Placental pericyte (primary cell): ENCODE results near the gene HAL. TPM values are rescaled to one million over a fixed set of nuclear protein-coding genes. Genes with fewer than 3 reads are reported as not detected.

Experiments used
- total RNA-seq: library from RNA; depleted of rRNA; stranded (reverse); fragments of >200 nt; gene quantifications from 2 replicates; pipeline ENCODE4 v1.2.3, GENCODE V29; 2012

HAL gene, protein sequence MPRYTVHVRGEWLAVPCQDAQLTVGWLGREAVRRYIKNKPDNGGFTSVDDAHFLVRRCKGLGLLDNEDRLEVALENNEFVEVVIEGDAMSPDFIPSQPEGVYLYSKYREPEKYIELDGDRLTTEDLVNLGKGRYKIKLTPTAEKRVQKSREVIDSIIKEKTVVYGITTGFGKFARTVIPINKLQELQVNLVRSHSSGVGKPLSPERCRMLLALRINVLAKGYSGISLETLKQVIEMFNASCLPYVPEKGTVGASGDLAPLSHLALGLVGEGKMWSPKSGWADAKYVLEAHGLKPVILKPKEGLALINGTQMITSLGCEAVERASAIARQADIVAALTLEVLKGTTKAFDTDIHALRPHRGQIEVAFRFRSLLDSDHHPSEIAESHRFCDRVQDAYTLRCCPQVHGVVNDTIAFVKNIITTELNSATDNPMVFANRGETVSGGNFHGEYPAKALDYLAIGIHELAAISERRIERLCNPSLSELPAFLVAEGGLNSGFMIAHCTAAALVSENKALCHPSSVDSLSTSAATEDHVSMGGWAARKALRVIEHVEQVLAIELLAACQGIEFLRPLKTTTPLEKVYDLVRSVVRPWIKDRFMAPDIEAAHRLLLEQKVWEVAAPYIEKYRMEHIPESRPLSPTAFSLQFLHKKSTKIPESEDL
- total RNA-seq = not detected in 2 replicates

DNA sequence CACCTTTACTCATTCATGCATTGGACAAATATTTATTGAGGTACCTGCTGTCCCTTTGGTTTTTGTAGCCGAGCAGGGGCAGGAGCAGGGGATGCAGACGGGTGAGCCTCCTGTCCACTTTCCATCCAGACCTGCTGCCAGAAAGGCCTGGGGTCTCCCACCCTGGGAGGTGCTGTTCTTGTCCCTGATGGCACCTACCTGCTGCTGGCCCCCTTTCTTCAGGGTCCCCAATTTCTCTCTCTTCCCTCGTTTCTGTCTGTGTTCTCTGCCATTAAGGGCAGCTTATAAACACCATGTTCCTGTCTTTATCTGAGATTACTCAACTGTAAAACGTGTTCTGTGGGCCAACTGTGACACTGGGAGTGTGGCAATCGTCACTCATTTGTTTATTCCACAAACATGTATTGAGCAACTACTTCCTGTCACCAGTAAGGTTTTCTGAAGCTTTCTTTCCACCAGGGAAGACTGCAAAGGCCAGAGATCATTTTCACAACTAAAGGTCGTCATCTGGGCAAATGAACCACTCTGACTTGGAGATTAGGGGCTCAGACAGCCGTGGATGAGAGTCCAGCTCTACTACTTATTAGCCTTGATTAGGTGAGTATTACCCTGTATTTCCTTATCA is at the start of gene HAL:
Gene HAL (minus strand): TSS at position 311 of the 625 bp plus-strand sequence. CDS start 434 bp downstream, outside the sequence.

DNA sequence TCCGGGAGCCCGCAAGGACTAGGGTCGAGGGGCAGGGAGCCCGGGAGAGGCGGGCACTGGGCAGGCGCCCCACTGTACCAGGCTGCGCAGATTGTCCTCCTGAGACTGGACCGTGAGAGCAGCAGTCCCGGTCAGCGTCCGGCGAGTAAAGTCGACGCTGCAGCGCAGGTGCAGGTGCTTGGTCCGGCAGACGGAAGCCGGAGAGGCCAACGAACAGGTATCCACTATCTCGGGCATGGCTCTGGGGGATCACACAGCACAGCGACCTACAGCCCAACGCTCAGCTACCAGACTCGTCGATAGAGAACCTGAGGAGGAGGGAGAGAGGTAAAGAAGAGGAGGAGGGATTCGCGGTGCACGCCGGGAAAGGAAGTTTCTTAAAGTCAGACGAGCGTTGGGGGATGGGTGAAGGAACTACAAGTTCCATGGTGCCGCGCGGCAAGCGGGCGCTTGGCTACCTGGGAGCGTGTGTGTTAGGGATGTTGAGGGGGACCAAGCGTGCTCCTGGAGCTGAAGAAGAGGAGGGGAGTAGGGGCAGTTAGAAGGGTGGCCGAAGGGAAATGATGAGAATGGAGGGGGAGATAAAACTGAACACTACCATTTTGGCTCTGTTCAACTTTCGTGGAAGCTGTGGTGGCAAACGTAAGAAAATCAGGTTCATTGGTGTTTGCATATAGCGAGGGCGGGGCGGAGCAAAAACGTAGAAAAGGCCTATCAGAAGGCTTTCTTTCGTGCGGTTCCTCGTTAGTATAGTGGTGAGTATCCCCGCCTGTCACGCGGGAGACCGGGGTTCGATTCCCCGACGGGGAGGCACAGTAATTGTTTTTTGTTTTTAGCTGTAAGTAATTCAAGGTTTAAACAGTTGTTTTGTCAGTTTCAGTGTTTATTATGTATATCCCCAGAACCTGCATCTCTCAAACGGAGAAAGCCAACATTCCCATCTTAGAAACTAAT is 39.4 kb upstream of the HAL start, which contains the start of gene LTA4H:
Gene LTA4H (minus strand): TSS at position 305 of the 954 bp plus-strand sequence. CDS start 68 bp downstream, at position 237.

DNA sequence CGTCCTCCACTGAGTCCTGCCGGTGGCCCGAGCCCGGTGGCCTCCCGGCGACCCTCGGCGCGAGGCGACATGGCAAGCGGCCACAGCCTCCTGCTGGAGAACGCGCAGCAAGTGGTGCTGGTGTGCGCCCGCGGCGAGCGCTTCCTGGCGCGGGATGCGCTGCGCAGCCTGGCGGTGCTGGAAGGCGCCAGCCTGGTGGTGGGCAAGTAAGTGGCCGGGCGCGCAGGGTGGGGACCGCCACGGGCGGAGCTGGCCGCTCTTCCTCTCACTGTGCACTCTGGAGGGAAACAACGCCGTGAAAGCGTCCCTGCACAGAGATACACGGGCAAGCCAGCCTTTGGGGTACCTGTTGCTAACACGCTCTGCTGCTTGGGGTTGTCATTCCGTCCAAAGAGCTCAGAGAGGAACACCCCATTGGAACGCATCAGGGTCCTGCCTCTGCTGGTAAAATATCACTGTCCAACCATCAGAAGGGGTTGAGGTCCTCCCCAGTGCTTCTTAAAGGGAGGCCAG is 52.8 kb downstream of the HAL start, which contains the start of gene AMDHD1:
Gene AMDHD1 (plus strand): TSS at position 2 of the 513 bp plus-strand sequence. CDS start 68 bp downstream, at position 70.

DNA sequence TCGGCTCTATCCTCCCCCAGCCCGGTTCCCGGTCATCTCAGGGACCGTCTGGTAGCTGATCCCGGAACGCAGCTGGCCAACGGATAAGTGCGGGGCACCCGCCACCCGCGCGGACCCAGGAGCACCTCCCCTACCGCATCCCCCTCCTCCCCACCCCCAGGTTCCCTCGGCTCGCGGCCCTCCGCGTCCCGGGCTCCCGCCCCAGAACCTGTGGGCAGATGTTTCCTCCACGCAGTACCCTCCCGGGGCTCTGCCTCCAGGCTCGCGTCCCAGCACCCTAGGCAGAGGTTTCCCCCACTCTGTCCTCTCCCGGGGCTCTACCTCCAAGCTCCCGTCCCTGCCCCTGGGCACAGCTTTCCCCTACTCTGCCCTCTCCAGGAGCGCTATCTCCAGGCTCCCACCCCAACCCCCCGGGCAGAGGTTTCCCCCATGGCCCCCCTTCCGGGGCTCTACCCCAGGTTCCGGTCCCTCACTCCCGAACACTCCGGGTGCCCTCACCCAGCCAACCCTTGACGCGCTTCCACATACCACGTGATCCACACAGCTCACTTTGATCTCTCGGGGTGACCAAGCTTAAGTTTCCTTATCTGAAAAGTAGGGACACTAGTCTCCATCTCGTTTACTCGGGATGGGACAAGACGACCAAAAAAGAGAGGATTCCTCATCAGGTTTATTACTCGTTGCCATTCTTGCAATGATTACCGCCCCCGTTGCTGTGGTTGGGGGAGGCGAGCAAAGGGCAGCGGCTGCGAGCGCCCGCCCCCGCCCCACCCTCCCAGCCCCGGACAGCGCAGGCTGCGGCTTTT is 53.4 kb downstream of the HAL start, which contains the start of gene CCDC38:
Gene CCDC38 (minus strand): TSS at position 91 of the 806 bp plus-strand sequence. CDS start 6,105 bp downstream, outside the sequence.

Other genes with a start within 250 kb of the HAL start
- 5.5 and 16.3 TPM in 2 replicates for gene NTN4, start 205.6 kb downstream of the HAL start, total RNA-seq
- gene SNRPF, start 137.4 kb downstream of the HAL start, total RNA-seq = 4.6 and 7.4 TPM in 2 replicates
- gene CCDC38, start 53.7 kb downstream of the HAL start, total RNA-seq = under 0.01 TPM in 1 of 2 replicates, not detected in the other
- gene AMDHD1, start 53.0 kb downstream of the HAL start, total RNA-seq = 0.14 and 0.22 TPM in 2 replicates
- gene LTA4H, start 39.2 kb upstream of the HAL start, total RNA-seq = 47.4 and 72.4 TPM in 2 replicates
- gene ELK3, start 198.0 kb upstream of the HAL start, total RNA-seq = 14.4 and 52.5 TPM in 2 replicates